Adrenal gland (tissue), 5 donors: Measurements from ENCODE around the gene TMEM52.

Experiments used
- CTCF ChIP-seq, 6 experiments: fragments of 450-650 bp in 4 of 6; fragments of 200-600 bp in 2 of 6; sonication (generic) in 1 of 6; IDR thresholded peaks; 1 replicate in 5 of 6; 2 replicates in 1 of 6; pipeline versions ENCODE4 v1.5.1 to v1.8.0; 2016 to 2021; ENCODE audit warnings: antibody characterized with exemption in 6 of 6, mild to moderate bottlenecking in 2 of 6, moderate library complexity in 1 of 6
- POLR2A ChIP-seq, 2 donors: fragments of 450-650 bp; IDR thresholded peaks; one replicate each; pipeline ENCODE4 v1.6.1; 2017; ENCODE audit warnings: antibody characterized with exemption in 2 of 2, mild to moderate bottlenecking in 2 of 2, moderate library complexity in 1 of 2
- donor health status: DM: no; HTN: no; CAD: no.

GRCh38 chr1:1874901-1875300 is 44.2 kb downstream of the TMEM52 start:
- no peak for TF ChIP-seq CTCF (IDR thresholded peaks at IDR 0.05)
- no peak for TF ChIP-seq POLR2A (IDR thresholded peaks at IDR 0.05)
